Testis (tissue), 3 donors: ENCODE results near the gene ELMO2. TPM values are rescaled to one million over a fixed set of nuclear protein-coding genes. Genes with fewer than 3 reads are reported as not detected.
A peak's percentile ranks its signal among the peaks of the same experiment; 100 is the strongest.

ENCODE experiments used
- DNase-seq: peaks from one replicate; pipeline ENCODE4 v3.0.0-alpha.2; 2019
- H3K27ac ChIP-seq, 2 donors: fragments of 200-600 bp; sonication (generic); one replicate each; pipeline ENCODE4 v1.5.1; 2019
- H3K27me3 ChIP-seq: fragments of 200-600 bp; sonication (generic); one replicate; pipeline ENCODE4 v1.5.1; 2019
- H3K36me3 ChIP-seq: fragments of 200-600 bp; sonication (generic); one replicate; pipeline ENCODE4 v1.5.1; 2017; ENCODE audit warnings: low read depth; ENCODE audit errors: missing control alignments
- H3K4me1 ChIP-seq: fragments of 200-600 bp; sonication (generic); one replicate; pipeline ENCODE4 v1.5.1; 2019
- H3K4me3 ChIP-seq, 2 donors: fragments of 200-600 bp; sonication (generic); one replicate each; pipeline ENCODE4 v1.5.1; 2017 to 2019
- H3K9me3 ChIP-seq: fragments of 200-600 bp; sonication (generic); one replicate; pipeline ENCODE4 v1.5.1; 2017
- CTCF ChIP-seq, 3 experiments: fragments of 450-650 bp in 2 of 3; fragments of 200-600 bp in 1 of 3; sonication (generic) in 1 of 3; IDR thresholded peaks; one replicate each; pipeline ENCODE4 v1.5.1; 2016 to 2019; ENCODE audit warnings: antibody characterized with exemption in 3 of 3, mild to moderate bottlenecking in 2 of 3, moderate library complexity in 1 of 3
- POLR2A ChIP-seq: fragments of 450-650 bp; IDR thresholded peaks from one replicate; pipeline ENCODE4 v1.6.1; 2017; ENCODE audit warnings: antibody characterized with exemption, mild to moderate bottlenecking, moderate library complexity
- WGBS, 2 donors: methylation state at CpG; one replicate each; pipeline ENCODE4 v1.1.5; 2018; 5-methylcytosine and 5-hydroxymethylcytosine counted together
- intact Hi-C: fragments of 100-400 bp; cut with DNase I; formaldehyde crosslinking; loops from one replicate; pipeline ENCODE4 v1.15.1; 2023; ENCODE audit warnings: low total_unique reads
- polyA plus RNA-seq: library from polyadenylated mRNA; stranded (reverse); fragments of 350-450 nt; fragmentation: Illumina TruSeq; extraction: RNeasy Lipid Tissue Mini Kit (QIAGEN cat#74804); gene quantifications from one replicate; pipeline ENCODE4 v1.2.3, GENCODE V29; 2014; ENCODE audit warnings: low read depth, low replicate concordance; ENCODE audit not compliant: insufficient read depth
- total RNA-seq, 2 donors: library from RNA; depleted of rRNA; stranded (reverse); fragments of >200 nt; gene quantifications; one replicate each; pipeline ENCODE4 v1.2.3, GENCODE V29; 2016

ELMO2 gene
- total and polyA plus RNA-seq, 3 donors from 2014 or later: 78.8 to 128 (median 120) TPM

DNA sequence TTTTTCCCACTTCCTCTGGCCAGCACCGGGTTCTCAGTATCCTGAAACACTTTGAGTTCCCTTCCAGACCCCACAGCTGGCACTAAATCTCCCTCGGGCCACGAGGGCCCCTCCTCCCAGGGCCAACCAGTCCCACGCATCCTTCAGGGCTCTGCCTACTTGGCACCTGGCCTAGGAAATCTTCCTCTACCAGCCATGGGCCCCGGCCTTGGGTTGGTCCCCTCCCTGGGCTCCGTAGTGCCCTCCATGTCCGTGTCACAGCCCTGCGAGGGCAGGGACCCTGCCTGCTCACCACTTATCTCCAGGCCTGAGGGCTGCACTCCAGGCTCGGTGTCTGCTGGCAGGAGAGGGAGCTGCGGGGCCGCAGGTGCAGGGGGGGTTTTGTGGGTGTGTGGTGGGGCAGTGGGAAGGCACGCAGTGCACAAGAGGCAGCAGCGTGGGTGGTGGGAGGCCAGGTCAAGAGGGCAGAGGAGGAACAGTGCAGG is 49.3 kb downstream of the ELMO2 start:
- whole genome bisulfite sequencing, 2 donors: 19 to 31% methylated on average over 8 to 13 of the region's 13 CpGs
- TF ChIP-seq POLR2A (no peak), CTCF (IDR thresholded peaks at IDR 0.05) (no peak)
- H3K27me3 ChIP-seq: no peaks in the 10 kb centered on the region
- H3K9me3 ChIP-seq: no peaks in the 10 kb centered on the region
- H3K36me3 ChIP-seq: no peaks in the 10 kb centered on the region
- DNase-seq: peak; percentile 87
- H3K27ac ChIP-seq: peak overlapping the region; percentile 63 to 69
- no peak overlapping the region for H3K4me3 ChIP-seq
- peaks cover 38% of the 10 kb centered on the region for H3K4me1 ChIP-seq
- intact Hi-C loops: no loop called here

DNA sequence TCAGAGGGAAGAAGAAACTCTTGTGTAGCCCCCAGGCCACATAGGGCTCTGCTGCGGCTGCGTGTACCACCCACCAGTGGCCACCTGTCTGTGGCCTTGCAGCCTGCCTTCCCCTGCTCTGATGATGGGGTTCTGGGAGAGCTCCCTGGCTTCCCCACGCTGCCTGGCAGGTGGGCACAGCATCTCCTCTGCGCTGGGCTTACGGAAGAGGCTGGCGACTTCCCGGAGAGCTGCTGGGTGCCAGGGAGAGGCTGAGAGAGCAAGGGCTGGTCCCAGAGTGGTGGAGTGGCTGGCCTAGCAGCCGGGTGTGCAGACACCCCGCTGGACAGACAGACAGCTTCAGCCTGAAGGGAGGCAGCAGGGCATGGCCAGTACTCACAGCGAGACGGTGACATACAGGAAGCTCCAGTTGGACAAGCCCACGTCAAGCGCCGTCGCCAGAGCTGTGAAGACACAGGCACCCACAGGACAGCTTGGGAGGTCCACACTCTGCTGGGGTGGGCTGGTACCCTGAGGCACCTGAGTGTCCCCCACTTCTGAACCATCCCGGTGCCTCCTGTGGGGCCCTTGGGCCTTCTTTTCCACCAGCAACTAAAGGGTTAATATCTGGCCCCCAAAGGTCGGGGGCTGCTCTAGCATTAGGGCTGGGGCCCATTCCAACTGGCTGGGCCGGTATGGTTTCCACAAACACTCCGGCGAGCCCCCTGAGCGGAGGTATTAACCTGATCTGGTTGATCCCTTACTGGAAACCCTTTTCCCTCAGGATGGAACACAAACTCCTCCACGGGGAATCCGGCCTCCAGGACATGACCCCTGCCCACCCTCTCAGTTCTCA is 50.0 kb downstream of the ELMO2 start:
- intact Hi-C loops: no loop called here
- TF ChIP-seq POLR2A: no peak
- TF ChIP-seq CTCF (IDR thresholded peaks at IDR 0.05): no peak
- Histone ChIP-seq H3K4me1 (peaks cover 35% of the 10 kb centered on the region), H3K27ac (peak overlapping the region; percentile 63 to 69), H3K36me3 (no peaks in the 10 kb centered on the region), H3K4me3 (no peak overlapping the region), H3K27me3 (no peaks in the 10 kb centered on the region), H3K9me3 (no peaks in the 10 kb centered on the region)
- 59 to 66% methylated on average over 11 to 18 of the region's 23 CpGs for WGBS, 2 donors
- no peak for DNase-seq

GRCh38 chr20:46355778-46356177 is 50.6 kb downstream of the ELMO2 start:
- Histone ChIP-seq H3K27me3 (no peaks in the 10 kb centered on the region), H3K36me3 (no peaks in the 10 kb centered on the region), H3K4me3 (no peak overlapping the region), H3K27ac (peak overlapping the region in 1 of 2 donors; percentile 63), H3K4me1 (peaks cover 36% of the 10 kb centered on the region), H3K9me3 (no peaks in the 10 kb centered on the region)
- 70 to 92% methylated on average over 7 of the region's 7 CpGs for WGBS, 2 donors
- intact Hi-C loops: no loop called here
- TF ChIP-seq POLR2A: no peak
- TF ChIP-seq CTCF (IDR thresholded peaks at IDR 0.05): no peak
- DNase-seq: no peak

GRCh38 chr20:46354920-46355654 is 51.3 kb downstream of the ELMO2 start:
- no peaks in the 10 kb centered on the region for H3K27me3 ChIP-seq
- H3K4me3 ChIP-seq: no peak overlapping the region
- peaks cover 43% of the 10 kb centered on the region for H3K4me1 ChIP-seq
- DNase-seq: no peak
- intact Hi-C loops: no loop called here
- WGBS, 2 donors: 90% methylated on average over 16 to 20 of the region's 20 CpGs
- H3K36me3 ChIP-seq: no peaks in the 10 kb centered on the region
- H3K9me3 ChIP-seq: no peaks in the 10 kb centered on the region
- H3K27ac ChIP-seq: no peak overlapping the region
- TF ChIP-seq POLR2A (no peak), CTCF (IDR thresholded peaks at IDR 0.05) (no peak)
